Peyer's patch (tissue), 4 donors: ENCODE measurements around the gene HSPBP1.

Experiments used
- POLR2A ChIP-seq, 2 donors: fragments of 450-650 bp; IDR thresholded peaks; one replicate each; pipeline ENCODE4 v1.5.1; 2017; ENCODE audit warnings: antibody characterized with exemption in 2 of 2, mild to moderate bottlenecking in 2 of 2, moderate library complexity in 2 of 2
- TF ChIP-seq, protein P1 (sequence below), 6 experiments: fragments of 450-650 bp in 4 of 6; fragments of 200-600 bp in 2 of 6; sonication (generic) in 1 of 6; IDR thresholded peaks; one replicate each; pipeline ENCODE4 v1.5.1; 2017 to 2019; ENCODE audit warnings: antibody characterized with exemption in 6 of 6, mild to moderate bottlenecking in 3 of 6, moderate library complexity in 1 of 6

DNA sequence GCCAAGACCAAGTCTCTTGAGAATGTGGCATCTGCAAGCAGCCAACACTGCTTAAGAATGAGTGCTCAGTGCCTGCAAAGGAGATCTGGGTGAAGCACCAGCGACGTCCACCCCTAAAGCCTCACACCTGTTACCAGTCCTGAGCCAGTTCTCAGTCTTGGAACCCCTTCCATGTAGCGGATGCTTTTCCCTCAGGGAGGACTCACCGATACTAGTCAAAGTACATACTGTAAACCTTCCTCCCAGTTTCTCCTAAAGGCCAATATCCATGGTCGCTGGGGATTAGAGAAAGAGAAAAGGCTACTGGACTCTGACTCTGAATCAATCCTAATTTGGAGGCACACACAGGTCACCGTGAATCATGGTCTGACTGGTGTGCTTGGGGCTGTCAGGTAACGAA lies 66.4 kb downstream of the HSPBP1 start:
- TF ChIP-seq POLR2A (IDR thresholded peaks at IDR 0.05) = no peak
- TF ChIP-seq, protein P1, sequence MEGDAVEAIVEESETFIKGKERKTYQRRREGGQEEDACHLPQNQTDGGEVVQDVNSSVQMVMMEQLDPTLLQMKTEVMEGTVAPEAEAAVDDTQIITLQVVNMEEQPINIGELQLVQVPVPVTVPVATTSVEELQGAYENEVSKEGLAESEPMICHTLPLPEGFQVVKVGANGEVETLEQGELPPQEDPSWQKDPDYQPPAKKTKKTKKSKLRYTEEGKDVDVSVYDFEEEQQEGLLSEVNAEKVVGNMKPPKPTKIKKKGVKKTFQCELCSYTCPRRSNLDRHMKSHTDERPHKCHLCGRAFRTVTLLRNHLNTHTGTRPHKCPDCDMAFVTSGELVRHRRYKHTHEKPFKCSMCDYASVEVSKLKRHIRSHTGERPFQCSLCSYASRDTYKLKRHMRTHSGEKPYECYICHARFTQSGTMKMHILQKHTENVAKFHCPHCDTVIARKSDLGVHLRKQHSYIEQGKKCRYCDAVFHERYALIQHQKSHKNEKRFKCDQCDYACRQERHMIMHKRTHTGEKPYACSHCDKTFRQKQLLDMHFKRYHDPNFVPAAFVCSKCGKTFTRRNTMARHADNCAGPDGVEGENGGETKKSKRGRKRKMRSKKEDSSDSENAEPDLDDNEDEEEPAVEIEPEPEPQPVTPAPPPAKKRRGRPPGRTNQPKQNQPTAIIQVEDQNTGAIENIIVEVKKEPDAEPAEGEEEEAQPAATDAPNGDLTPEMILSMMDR (IDR thresholded peaks at IDR 0.05) = no peak
